ENCODE data around the gene RAD51B.
A peak's percentile ranks its signal among the peaks of the same experiment; 100 is the strongest.

Gene RAD51B

GRCh38 chr14:68124979-68125731 is 305.6 kb downstream of the RAD51B start:
- no peak for DNase-seq

- DNase-seq, result no peak
Observed at GRCh38 chr14:68127166-68127565, 307.6 kb downstream of the RAD51B start.

DNA sequence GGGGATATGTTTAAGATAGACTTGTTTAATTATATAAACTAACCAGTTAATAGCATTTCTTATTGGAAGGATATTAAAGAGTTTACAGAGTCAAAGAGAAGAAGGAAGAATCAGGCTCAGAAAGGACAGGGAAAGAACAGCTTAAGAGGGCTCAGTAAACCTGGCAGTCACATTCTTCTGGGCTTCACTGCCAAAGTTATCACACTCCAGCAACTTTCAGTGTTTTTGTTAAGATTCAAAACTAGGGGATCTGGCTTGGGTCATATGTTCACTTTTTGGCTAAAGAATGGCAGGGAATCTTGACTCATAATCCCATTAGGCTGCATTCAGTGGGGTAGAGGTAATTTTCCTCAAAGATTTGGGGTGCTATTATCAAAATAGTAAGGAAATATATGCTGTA is 312.3 kb downstream of the RAD51B start:
- DNase-seq, result no peak

DNA sequence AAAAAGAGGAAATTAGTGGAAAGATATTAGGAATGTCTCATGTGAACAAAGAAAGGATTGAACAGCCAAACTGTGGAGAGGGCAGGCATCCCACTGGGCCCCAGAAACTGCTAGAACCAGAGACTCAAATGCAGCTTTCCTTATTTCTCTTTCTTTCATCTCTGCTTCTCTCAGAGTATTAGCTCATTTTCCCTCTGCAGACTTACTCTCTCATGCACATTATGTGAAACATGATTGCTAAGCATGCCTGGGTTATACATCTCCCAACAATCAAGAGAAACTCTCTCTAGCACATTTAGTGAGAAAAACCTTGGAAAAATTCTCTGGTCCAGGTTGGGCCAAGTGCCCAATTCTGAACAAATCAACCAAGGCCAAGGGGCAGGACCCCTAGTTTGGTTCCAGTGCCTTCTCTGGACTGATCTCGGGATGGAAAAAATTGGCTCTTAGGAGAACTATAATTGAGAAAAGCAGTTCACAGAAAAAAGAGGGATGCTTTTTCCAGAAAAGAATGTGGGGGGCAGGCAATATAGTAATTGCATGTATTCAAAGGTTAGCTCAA is 313.1 kb downstream of the RAD51B start:
- DNase-seq, result no peak

GRCh38 chr14:68133856-68134255 is 314.3 kb downstream of the RAD51B start:
- DNase-seq, result no peak

- DNase-seq, result no peak
Observed at GRCh38 chr14:68135028-68135427, 315.4 kb downstream of the RAD51B start.

DNA sequence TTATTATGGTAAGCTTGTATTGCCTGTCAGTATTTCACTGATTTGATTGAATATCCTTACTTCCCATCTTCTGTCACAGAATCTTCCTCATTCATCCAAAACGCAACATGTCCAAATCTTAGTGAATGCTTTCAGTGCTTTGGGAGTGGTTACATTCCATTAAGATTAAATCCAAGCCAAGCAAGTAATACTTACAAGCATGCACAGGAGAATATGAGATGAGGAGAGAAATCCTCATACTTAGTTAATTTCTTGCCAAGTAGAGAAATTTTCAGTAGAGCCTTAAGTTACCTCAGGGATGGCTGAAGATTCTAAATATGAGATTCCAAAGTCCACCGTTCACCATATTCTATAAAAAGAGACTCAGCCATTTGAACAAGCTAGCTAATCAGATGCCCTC is 316.0 kb downstream of the RAD51B start:
- DNase-seq, result no peak

GRCh38 chr14:68137704-68138619 is 318.4 kb downstream of the RAD51B start:
- DNase-seq, result peak in 1 of 2 experiments; percentile 1

DNA sequence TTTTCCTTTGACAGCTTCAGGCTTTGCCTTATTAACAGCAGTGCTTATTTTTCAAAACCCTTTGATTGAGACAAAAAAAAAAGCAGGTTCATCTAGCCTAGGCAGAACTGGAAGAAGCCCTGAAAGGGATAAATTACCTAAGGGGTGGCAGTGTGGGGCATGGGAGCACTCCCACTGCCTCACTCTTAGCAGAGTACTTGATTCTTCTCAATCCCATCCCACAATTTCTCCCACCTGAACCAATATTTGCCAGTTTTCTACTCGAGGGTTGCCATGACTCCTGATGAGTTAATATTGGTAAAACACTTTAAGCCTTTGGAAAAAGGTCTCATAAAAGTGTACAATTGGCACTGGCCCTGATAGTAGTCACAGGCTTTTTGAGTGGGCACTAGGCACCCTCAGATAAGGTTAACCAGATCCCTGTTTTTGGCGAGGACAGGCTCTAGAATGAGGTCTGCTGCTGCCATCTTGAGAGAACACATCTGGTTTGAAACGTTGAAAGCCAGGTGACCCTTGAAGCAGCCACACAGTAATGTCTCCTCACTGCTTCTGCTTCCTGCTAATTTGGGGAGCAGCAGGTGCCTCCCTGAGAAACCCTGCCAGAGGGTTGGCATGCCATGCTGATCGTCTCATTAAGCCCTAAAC is 320.0 kb downstream of the RAD51B start:
- DNase-seq, result no peak

- DNase-seq, result no peak
Observed at GRCh38 chr14:68140076-68140741, 320.6 kb downstream of the RAD51B start.

GRCh38 chr14:68140806-68141205 is 321.2 kb downstream of the RAD51B start:
- no peak for DNase-seq

- no peak for DNase-seq
Observed at GRCh38 chr14:68141281-68142088, 321.9 kb downstream of the RAD51B start.

- DNase-seq, result no peak
Observed at GRCh38 chr14:68143341-68143841, 323.8 kb downstream of the RAD51B start.

DNA sequence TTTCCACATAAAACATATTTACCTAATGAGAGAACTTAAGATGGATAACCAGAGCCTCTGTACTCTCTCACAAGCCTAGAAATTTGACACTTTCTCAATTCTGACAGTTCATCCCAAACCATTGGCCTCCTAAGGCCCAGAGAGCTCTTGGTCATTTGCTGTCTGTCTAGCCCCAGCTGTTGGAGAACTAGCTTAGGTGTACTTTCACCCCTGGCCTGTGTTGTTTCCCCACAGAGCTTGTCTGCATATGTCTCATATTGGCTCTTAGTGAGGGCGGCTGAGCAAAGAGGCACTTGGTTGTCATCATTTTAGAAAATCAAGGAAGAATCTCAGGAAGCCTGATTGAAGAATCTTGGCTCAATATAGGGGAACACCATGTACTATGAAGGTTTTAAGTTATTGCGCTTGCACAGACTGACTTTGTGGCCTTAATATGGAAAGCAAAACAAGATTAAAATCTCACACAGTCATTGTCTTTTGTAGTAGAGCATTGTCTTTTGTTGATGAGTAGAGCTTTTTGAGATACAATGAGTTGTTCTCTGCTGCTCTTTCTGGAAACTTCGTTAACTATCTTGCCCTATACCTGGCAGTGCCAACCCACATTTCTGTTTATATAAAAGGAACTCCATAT is 324.6 kb downstream of the RAD51B start:
- DNase-seq, result no peak

DNA sequence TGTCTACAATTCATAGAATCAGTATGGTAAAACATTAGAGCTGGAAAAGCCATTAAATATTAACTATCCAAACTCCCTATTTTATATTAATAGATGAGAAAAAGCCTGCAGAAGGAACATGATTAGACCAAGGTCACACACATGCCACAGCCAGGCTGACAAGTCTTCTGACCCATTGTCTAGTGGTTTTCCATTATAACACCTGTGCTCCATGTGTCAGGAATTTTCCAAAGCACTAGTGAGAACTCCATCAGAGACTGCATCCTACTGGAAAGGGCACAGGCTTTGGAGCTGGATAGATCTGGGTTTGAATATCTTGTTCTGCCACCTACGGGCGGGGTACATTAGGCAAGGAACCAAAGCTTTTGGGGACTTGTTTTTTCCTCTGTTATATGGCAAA is 325.5 kb downstream of the RAD51B start:
- DNase-seq, result no peak

DNA sequence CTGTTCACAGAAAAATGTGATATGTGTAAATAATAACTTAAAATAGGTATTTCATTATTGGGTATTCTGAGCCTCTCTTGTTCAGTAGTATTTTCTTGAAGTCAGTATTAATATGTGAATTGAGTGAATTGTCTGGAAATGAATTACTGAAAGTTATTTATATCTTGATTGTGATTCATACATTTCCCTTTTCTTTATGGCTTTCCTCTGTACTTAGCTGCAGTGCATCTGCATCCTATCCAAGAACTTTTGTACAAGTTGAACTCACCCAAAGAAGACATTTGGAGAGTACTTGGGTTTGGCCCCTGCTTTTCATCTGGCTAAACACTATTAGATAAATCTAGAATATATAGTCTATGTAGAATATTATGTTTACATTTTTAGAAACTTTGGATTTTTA is 326.0 kb downstream of the RAD51B start:
- no peak for DNase-seq

DNA sequence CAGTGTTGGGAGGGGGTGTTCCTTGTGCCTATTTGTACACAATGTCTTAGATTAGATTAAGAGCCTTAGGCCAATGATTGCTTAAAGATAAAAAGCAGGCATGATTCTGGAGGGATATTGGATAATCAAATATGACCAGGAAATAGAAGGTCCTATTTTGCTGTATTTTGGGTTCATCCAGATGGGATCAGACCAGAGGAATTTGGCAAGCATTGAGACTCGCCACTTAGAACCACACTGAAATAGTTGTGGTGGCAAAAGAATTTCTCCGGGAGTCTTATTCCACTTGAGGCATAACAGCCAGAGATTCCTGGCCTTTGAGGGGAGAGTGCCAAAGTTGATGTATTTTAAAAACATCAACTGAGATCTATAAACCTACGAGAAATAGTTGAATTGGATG is 327.2 kb downstream of the RAD51B start:
- no peak for DNase-seq

DNA sequence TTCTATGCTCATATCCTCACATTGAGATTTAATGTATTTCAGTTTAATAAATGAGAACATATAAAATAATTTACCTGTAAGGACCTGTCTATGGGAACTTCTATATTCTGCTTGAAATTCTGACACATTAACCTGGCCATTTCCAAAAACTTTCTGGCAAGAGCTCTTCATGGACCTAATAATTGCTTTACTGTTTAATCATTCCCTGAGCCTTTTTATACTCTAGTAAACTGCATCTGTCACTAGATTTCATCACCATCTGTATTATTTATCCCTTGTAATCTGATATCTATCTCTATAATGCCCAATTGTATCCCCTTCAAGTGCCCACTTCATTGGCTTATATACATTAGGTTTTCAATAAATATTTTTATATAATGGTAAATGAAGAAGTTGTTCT is 327.7 kb downstream of the RAD51B start:
- no peak for DNase-seq

- no peak for DNase-seq
Observed at GRCh38 chr14:68148276-68148675, 328.7 kb downstream of the RAD51B start.

GRCh38 chr14:68148763-68149162 is 329.2 kb downstream of the RAD51B start:
- no peak for DNase-seq

GRCh38 chr14:68153275-68153674 is 333.7 kb downstream of the RAD51B start:
- no peak for DNase-seq
